ENCODE measurements around the gene RPL19. TPM values are rescaled to one million over a fixed set of nuclear protein-coding genes. Genes with fewer than 3 reads are reported as not detected.

RPL19 gene
- total and polyA plus RNA-seq, 11 donors = 836 to 2,599 (median 1,138) TPM

DNA sequence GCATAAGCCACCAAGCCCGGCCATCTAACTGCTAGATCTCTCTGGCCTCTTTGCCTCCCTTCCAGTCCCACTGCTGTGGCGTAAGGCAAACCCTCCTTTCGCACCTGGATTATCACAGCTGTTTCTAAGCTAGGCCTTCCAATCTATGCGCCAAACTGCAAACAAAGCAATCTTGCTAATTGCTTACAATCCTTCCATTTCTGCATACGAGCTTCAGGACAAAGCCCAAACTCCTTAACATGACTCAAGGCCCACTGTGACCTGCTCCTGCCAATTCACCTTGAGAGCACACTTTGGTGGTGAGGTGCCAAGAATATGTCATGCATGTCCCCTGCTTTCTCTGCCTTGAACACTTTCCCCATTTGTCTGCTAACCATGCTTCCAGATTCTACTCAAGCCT, 28.1 kb upstream of the RPL19 start:
- peaks cover 0 to 10% (median under 1%) of the 10 kb centered on the region in 9 donors for H3K36me3 ChIP-seq
- H3K27ac ChIP-seq = no peak overlapping the region
- TF ChIP-seq, protein P1, sequence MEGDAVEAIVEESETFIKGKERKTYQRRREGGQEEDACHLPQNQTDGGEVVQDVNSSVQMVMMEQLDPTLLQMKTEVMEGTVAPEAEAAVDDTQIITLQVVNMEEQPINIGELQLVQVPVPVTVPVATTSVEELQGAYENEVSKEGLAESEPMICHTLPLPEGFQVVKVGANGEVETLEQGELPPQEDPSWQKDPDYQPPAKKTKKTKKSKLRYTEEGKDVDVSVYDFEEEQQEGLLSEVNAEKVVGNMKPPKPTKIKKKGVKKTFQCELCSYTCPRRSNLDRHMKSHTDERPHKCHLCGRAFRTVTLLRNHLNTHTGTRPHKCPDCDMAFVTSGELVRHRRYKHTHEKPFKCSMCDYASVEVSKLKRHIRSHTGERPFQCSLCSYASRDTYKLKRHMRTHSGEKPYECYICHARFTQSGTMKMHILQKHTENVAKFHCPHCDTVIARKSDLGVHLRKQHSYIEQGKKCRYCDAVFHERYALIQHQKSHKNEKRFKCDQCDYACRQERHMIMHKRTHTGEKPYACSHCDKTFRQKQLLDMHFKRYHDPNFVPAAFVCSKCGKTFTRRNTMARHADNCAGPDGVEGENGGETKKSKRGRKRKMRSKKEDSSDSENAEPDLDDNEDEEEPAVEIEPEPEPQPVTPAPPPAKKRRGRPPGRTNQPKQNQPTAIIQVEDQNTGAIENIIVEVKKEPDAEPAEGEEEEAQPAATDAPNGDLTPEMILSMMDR (IDR thresholded peaks at IDR 0.05) = no peak
- TF ChIP-seq POLR2A (IDR thresholded peaks at IDR 0.05) = no peak
- H3K4me3 ChIP-seq = no peak overlapping the region
- DNase-seq (no peak), ATAC-seq (no peak)
- 90 to 95% (median 95%) methylated on average over 5 of the region's 5 CpGs for WGBS, 4 donors
- H3K9me3 ChIP-seq = peaks cover 0 to 5% (median 0%) of the 10 kb centered on the region in 12 donors
- peaks cover 0 to 29% (median 9%) of the 10 kb centered on the region in 12 donors for H3K4me1 ChIP-seq
- no peaks in the 10 kb centered on the region for H3K27me3 ChIP-seq
- intact Hi-C loops (cut with DNase I) = loop anchor here in 1 of 10 donors (5.0 kb wide), 1 partner anchor 190 kb away; no protein-coding TSS in a partner anchor

- intact Hi-C loops (cut with DNase I) = loop anchor here in 1 of 10 donors (5.0 kb wide), 1 partner anchor 191 kb away; no protein-coding TSS in a partner anchor
- no peak for DNase-seq
- TF ChIP-seq POLR2A (IDR thresholded peaks at IDR 0.05) = no peak
- TF ChIP-seq, protein P1 (IDR thresholded peaks at IDR 0.05) = no peak
- 76 to 83% (median 81%) methylated on average over 5 of the region's 5 CpGs for WGBS, 4 donors
- Histone ChIP-seq H3K27me3 (no peaks in the 10 kb centered on the region), H3K27ac (no peak overlapping the region), H3K4me3 (no peak overlapping the region), H3K9me3 (peaks cover 0 to 5% (median 0%) of the 10 kb centered on the region in 12 donors), H3K36me3 (peaks cover 0 to 14% (median 5%) of the 10 kb centered on the region in 9 donors), H3K4me1 (peaks cover 0 to 18% (median 2%) of the 10 kb centered on the region in 12 donors)
- ATAC-seq = no peak
Measured at GRCh38 chr17:39173080-39173479, 27.0 kb upstream of the RPL19 start.

DNA sequence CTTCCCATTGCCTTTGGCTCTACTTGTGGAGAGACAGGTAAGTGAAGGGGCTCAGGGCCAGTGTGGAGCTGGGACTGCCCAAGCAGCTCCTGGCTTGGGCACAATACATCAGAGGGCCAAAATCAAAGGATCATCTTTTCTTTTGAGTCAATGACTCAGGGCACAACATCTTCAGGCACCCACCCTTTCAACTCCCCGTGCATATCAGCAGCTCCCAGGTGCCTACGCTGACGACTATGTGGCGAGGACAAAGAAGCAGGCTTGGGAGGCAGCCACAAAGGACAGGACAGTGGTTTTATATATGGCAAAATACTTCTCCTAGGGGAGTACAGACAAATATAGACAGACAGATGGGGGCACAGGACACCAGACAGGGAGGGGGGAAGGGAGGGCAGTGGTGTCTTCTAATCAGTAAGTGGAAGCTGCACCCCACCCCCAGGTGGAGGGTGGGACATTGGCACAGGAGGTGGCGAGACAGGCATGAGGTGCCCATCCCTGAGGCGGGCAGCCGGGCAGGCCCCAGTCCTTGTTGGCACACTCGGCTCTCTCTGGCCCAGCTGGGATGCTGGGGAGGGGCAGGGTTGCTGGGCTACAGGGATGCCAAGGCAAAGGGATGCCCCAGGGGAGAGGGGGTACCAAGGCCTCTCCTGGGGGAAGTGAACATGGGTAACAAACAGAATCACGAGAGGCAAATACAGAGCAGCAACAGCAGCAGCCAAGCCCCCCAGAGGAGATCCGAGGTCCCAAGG, 26.4 kb upstream of the RPL19 start:
- intact Hi-C loops (cut with DNase I) = loop anchor here in 1 of 10 donors (5.0 kb wide), 1 partner anchor 191 kb away; no protein-coding TSS in a partner anchor
- ATAC-seq (no peak), DNase-seq (no peak)
- 57 to 73% (median 65%) methylated on average over 9 to 10 of the region's 10 CpGs for WGBS, 4 donors
- no peak overlapping the region for H3K27ac ChIP-seq
- TF ChIP-seq POLR2A (IDR thresholded peaks at IDR 0.05) = no peak
- TF ChIP-seq, protein P1 (IDR thresholded peaks at IDR 0.05) = no peak
- no peaks in the 10 kb centered on the region for H3K27me3 ChIP-seq
- H3K9me3 ChIP-seq = peaks cover 0 to under 1% (median 0%) of the 10 kb centered on the region in 12 donors
- peaks cover 0 to 13% (median 2%) of the 10 kb centered on the region in 12 donors for H3K4me1 ChIP-seq
- H3K36me3 ChIP-seq = peaks cover 0 to 17% (median 5%) of the 10 kb centered on the region in 9 donors
- no peak overlapping the region for H3K4me3 ChIP-seq
